HG02678 (cell line): ENCODE data around the gene SPAG8.

Source experiments
- ATAC-seq: cut with Tn5 transposase; IDR thresholded peaks from one replicate; pipeline ENCODE4 v1.9.1; 2021; ENCODE audit warnings: mild to moderate bottlenecking, moderate library complexity; ENCODE audit not compliant: unreplicated experiment

The SPAG8 gene

GRCh38 chr9:35813434-35814105 lies 1.5 kb upstream of the SPAG8 start:
- ATAC-seq: no peak

DNA sequence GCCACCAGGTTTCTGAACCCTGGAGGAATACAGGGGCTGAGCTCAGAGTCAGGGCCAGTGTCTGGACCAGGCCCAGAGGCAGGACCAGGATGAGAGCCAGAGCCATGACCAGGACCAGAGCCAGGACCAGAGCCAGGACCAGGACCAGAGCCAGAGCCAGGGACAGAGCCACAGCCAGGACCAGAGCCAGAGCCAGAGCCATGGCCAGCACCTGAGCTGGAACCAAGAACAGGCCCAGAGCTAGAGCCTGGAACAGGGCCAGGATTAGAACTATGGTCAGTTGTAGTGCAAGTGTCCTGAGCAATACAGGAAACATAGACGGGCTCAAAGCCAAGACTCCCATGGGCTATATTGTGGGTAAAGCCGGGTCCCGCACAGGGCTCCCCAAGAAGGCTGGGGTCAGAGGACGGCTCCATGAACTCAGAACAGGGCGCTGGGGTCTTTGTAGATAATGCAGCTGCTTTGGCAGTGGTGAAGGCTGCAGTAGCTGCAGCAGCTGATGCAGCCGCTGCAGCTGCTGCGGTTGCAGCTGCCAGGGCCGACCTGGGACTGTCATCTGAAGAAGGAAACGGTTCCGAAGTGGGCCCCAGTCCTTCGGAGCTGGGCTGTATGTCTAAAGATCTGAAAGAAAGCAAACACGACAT lies 559 bp downstream of the SPAG8 start:
- ATAC-seq: no peak

DNA sequence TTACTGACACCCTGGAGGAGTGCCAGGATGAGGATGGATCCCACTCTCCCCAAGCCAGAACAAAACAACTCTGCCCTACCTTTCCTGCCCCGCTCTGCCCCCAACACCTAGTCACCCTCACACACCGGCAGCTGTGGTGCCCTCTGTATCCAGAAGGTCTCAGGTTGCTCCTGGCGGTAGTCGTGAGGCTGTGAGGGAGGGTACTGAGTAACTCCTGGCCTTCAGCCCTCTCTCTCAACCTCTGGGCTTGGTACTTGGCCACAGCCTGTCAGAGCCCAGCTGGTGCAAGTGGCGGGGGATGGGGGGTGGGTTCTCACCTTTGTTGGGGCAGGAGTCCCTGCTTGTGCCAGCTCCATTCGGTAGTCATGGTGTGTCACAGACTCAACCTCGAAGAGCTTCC lies 1.9 kb downstream of the SPAG8 start:
- no peak for ATAC-seq

- no peak for ATAC-seq
Observed at GRCh38 chr9:35808433-35808832, 3.6 kb downstream of the SPAG8 start.

DNA sequence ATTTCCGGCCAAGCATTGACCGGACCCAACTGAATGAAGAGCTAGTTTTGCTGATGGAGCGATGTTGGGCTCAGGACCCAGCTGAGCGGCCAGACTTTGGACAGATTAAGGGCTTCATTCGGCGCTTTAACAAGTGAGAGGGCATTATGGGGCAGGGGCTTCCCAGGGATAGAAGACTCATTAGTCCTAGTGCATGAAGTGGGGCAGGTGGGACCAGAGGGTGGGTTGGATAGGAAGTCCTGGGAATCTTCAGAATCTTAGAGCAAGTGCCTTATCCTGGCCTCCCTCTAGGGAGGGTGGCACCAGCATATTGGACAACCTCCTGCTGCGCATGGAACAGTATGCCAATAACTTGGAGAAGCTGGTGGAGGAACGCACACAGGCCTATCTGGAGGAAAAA lies 6.0 kb downstream of the SPAG8 start:
- ATAC-seq: no peak

GRCh38 chr9:35801328-35802128 lies 10.5 kb downstream of the SPAG8 start:
- ATAC-seq: no peak

GRCh38 chr9:35800530-35800929 lies 11.5 kb downstream of the SPAG8 start:
- no peak for ATAC-seq

GRCh38 chr9:35798658-35799374 lies 13.2 kb downstream of the SPAG8 start:
- ATAC-seq: no peak

DNA sequence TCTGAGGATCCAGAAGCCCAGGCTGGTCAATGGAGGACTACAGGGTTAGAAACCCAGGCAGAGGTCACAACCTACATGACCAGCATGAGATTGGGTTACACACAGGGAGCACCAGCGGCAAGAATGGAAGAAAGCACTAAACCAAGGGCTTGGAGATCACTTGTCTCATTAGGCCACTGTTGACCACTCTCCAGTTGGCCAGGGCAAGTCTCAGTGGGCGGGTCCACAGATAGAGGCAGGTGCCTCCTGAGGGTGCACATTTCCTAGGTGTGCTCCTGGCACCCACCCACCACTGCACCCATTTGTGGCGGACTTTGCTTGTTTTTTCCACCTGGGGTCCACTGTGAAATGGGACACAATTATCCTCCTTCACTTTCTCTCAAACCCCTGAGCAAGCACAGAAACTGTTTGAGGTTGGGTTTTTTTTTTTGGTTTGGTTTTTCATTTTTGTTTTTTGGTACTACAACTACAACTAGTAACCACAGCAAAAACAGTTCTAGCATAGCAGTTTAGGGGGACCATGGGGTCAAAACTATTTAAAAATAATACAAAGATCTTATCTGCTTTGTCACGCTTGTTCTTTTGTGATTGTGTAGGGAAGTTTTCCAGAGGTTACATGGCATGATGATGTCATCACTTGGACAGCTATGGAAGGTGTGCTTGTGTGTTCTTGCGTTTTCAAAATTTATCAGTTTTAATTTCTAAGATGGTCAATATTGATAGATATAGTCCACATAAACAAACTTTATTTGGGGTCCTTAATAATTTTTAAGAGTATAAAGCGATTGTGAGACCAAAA lies 14.6 kb downstream of the SPAG8 start:
- ATAC-seq: no peak

GRCh38 chr9:35795695-35796094 lies 16.4 kb downstream of the SPAG8 start:
- no peak for ATAC-seq

DNA sequence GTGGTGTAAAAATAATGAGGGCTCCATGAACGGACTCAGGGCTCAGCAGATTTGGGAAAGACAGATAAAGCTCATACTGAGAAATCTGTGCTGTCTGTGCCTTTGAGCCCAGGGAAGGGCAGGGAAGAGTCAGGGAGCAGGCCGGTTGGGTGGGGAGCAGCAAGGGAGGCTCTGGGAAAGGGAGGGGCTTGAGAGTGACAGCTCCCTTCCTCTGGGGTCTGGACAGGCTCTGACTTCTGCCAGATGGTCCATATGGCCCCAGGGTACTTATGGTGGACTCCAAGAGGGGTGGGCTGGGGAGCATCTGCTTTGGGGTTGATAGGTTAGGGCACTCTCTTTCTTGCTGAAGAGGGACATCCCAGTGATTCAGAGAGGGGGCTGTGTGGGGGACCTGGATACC lies 18.6 kb downstream of the SPAG8 start:
- no peak for ATAC-seq

GRCh38 chr9:35792826-35793225 lies 19.2 kb downstream of the SPAG8 start:
- no peak for ATAC-seq

- ATAC-seq: no peak
Observed at GRCh38 chr9:35792024-35792813, 19.8 kb downstream of the SPAG8 start.

GRCh38 chr9:35791297-35791921 lies 20.7 kb downstream of the SPAG8 start, which contains the start of gene NPR2:
Gene NPR2 (plus strand): TSS chr9:35791591. CDS start chr9:35792409, 818 bp downstream.
- ATAC-seq: no peak

- peak; percentile 67 for ATAC-seq
Observed at GRCh38 chr9:35790385-35791296, 21.4 kb downstream of the SPAG8 start.

- ATAC-seq: no peak
Observed at GRCh38 chr9:35790025-35790384, 22.1 kb downstream of the SPAG8 start.

- ATAC-seq: no peak
Observed at GRCh38 chr9:35789541-35789940, 22.5 kb downstream of the SPAG8 start.

- ATAC-seq: no peak
Observed at GRCh38 chr9:35783418-35783817, 28.6 kb downstream of the SPAG8 start.
